Right kidney (tissue), 1 donor: Measurements from ENCODE around the gene BIN1.
"Not testable (repeated sequence)": the region's sequence is repeated elsewhere in the genome, so short reads cannot be mapped to it uniquely, and the experiment has no call there.

ENCODE experiments used
- DNase-seq: peaks from one replicate; pipeline ENCODE4 v3.0.0-alpha.2; 2016

Gene BIN1

GRCh38 chr2:127134833-127135830, 28.2 kb upstream of the BIN1 start:
- DNase-seq = no peak

DNA sequence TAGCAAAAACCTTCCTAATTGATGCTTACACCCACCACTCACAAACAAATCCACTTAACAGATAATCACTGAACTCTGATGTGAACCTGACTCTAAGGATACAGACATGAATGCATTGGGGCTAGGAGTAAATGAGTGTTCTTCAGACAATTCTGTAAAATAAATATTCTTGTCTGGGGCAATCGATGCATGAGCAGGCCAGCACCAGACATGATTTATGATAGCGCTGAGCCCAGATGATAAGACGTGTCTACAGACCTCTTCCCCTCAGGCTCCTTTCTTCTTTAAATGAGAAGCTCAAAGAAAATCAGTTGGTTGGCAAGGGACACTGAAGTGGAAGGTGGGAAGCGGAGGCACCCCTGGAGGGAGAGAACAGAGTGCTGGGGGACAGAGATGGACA, 27.3 kb upstream of the BIN1 start:
- no peak for DNase-seq

DNA sequence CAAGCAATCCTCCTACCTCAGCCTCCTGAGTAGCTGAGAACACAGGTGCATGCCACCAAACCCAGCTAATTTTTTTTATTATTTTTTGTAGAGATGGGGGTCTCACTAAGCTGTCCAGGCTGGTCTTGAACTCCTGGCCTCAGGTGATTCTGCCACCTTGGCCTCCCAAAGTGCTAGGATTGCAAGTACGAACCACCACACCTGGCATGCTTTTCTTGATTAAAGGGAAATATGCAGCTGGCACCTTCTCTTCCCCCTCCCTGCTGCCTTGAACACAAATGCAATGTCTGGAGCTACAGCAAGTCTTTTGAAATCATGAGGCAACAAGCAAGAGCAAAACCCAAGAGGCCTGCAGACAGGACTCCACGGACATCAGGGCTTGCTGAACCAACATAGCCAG, 26.8 kb upstream of the BIN1 start:
- no peak for DNase-seq

- DNase-seq = no peak
These were observed 23.5 kb upstream of the BIN1 start for GRCh38 chr2:127130421-127130820.

- no peak for DNase-seq
These were observed 23.0 kb upstream of the BIN1 start for GRCh38 chr2:127129937-127130336.

DNA sequence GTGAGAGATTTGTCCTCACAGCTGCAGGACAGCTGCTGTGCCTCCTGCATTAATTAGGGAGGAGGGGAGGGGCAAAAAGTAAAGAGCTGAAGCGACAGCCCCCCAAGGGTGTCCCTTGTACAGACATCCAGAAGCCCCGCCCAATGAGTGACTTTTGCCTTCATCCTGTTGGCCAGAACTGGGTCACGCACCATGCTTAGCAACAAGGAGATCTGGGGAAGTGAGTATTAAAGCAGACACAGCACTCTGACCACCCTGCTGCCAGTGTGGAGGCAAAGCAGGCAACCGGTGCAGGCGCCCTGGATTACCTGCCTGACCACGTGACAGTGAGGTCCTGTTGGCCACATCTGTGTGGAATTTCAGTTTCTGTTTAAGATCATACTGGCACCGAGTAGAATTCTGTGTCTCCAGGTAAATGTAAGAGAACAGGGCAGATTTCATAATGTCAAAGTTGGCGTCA, 21.5 kb upstream of the BIN1 start:
- DNase-seq = peak; percentile 29

GRCh38 chr2:127125821-127126220, 18.9 kb upstream of the BIN1 start:
- no peak for DNase-seq

DNA sequence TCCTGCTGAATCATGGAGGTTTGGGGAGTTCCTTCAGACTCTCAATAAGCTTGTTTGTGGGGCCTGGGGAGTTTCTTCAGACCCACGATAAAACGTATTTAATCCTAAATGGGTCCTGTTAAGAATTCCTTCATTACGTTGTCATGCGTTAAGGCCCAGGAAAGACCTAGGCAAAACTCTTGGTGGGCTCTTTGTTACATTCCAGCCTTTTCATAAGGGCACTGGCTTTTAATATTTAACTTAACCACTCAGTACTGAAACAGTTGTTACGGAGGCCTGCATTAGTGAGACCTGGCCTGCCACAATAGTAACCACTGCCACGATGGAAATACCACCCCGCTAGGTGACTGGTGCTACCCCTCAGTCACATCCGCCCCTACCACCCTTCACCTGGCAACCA, 17.5 kb upstream of the BIN1 start:
- no peak for DNase-seq

GRCh38 chr2:127122361-127123027, 15.5 kb upstream of the BIN1 start:
- DNase-seq = no peak

- no peak for DNase-seq
These were observed 14.8 kb upstream of the BIN1 start for GRCh38 chr2:127121776-127122176.

DNA sequence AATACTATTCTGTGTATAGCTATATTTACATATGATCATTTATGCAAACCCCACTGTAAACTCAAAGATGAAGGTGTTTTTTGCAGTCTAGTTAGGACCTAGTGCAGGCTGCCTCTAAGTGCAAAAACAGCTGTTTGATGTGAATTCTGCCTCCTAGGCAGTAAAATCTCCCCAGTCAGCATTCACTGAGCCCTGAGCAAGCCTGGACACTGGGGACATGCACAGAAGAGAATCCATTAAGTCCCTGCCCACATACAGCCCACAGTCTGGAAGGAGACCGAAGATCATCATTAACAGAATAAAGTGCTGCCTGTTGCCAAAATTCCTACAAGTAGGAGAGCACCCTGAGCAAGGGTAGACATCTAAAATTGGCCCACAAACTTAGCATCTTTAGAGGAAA, 14.4 kb upstream of the BIN1 start:
- no peak for DNase-seq

DNA sequence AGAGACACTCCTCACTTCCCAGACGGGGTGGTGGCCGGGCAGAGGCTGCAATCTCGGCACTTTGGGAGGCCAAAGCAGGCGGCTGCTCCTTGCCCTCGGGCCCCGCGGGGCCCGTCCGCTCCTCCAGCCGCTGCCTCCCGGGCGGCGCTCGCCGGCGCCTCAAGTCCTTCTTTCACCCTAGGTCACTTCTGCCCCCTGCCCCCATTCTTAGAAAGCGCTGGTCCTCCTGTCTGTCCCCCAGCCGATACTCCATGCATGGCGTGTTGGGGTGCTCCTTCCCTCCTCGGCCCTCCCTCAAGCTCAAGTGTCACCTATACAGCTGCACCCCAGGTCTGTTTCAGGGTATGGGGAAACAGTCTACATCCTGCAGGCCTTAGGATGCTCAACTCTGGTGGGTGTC, 13.5 kb upstream of the BIN1 start:
- not testable (repeated sequence) for DNase-seq

- no peak for DNase-seq
These were observed 11.5 kb upstream of the BIN1 start for GRCh38 chr2:127118467-127118866.

GRCh38 chr2:127118038-127118437, 11.1 kb upstream of the BIN1 start:
- DNase-seq = no peak

- no peak for DNase-seq
These were observed 10.6 kb upstream of the BIN1 start for GRCh38 chr2:127117603-127118002.

DNA sequence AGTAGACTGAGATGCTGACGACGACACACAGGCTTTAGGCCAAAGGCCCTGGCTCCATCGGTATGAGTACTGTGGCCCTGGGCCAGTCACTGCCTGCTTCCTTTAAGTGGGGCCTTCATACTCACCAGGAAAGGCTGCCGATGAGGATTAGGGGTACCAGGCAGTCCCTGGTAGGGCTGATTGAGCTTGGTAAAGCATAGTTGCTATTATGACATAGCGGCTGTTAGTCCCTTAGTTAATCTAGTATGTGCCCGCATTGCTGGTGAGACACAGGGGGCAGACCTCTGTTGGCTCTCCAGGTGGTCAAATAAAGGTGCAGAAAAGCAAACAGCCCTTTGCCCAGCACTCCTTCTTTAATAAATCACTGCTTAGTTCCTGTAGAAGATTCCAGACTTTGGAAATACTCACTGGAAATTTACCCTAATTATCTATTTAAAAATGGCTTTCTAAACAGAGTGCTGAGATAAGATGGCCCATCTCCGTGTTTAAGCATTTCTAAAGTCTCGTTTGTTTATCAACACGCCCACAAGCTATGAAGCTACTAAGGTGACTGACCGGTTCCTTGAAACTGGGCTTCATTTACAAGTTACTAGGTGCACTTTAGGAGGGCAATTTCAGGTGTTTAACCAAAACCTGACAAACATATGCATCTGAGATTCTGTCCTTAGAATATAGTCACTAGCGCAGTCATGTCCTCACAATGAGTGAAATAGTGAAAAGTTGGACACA, 8.7 kb upstream of the BIN1 start:
- no peak for DNase-seq

- no peak for DNase-seq
These were observed 4.0 kb upstream of the BIN1 start for GRCh38 chr2:127110985-127111384.

DNA sequence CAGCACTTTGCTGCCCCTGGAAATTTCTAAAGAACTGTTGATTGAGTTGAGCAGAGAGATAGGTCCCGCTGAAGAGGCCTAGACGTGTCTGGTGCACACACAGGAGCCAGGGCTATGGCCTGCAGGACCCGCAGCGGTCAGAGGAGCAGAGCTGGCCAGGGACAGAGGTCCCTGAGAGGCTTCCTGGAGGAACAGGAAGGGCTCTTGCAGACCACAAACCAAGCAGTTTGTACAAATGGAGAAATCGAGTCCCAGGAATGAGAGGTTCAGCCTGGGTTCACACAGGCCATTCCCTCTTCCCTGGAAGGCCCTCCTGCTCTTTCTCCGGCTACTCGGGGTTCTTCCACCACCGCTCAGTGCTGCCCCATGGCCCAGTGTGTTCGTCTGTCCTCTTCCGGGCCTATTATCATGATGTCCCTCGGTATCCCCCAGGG, 1.2 kb upstream of the BIN1 start:
- DNase-seq = no peak

DNA sequence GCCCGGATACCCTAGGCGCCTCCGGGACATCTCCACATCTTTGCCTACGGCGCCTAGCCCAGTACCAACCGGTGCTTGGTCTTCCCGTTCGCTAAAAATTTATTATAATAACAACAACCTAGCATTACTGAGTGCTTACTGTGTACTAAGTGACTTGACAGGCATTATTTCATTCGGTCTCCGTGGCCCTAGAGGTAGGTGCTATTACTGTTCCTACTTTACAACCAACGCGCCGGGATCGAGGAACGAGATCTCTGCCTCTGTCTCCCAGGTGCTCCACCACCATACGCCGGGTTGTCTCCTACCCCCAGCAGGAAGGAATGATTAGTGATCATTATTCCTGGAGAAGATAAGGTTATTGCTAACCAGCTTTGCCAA, 657 bp upstream of the BIN1 start:
- no peak for DNase-seq

GRCh38 chr2:127106457-127106990, 430 bp downstream of the BIN1 start:
- peak; percentile 82 for DNase-seq

DNA sequence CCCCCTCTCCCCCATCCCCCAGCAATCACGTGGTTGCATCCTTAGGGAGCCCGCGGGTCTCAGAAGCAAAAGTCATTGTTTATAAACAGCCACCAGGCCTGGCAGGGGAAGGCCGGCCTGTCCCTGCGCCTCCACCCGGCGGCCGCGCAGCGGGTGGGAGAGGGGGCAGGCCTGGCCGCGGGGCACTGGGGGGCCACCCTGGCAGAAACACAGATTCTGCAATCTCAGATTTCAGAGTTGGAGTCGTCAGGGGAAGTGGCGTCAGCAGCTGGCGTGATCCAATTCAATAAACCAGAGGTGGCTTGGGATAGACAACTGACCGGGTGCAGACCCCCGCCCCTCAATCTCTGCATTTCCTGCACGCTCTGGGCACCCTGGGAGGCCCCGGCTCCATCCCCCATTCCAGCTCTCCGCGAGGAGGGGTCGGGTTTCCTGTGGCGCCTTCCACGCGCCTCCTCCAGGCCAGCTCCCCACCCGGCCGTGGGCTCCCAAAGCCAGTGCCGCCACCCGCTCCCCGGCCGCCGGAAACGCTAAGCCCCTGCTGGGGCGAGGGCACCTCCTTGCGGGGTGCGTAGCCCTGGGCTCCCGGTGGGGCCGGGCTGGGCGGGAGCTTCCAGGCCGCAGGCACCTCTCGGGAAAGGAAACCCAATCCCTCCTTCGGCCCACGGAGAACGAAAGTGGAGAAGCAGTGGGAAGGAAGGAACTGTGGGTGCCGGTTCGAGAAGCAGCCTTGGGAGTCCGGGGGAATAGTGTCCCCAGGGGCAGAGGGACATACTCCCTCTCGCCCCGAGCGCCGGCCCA, 1.1 kb downstream of the BIN1 start:
- DNase-seq = peak; percentile 83
